Fibroblast of pulmonary artery (primary cell): ENCODE results near the gene SURF6.
"Not testable (repeated sequence)": the region's sequence is repeated elsewhere in the genome, so short reads cannot be mapped to it uniquely, and the experiment has no call there.

Source experiments
- DNase-seq: peaks from one replicate; pipeline ENCODE4 v3.0.0-alpha.2; 2010; ENCODE audit warnings: low read depth
- H3K4me3 ChIP-seq: replicated peaks from 2 replicates; pipeline ENCODE4 v1.5.1; 2011; ENCODE audit warnings: low read depth, mild to moderate bottlenecking, control low read depth, low read length, moderate library complexity
- TF ChIP-seq, protein P1 (sequence below): IDR thresholded peaks from 2 replicates; pipeline ENCODE4 v1.5.1; 2011; ENCODE audit warnings: mild to moderate bottlenecking, control low read depth, low read length, inconsistent platforms; ENCODE audit errors: missing control alignments

SURF6 gene

DNA sequence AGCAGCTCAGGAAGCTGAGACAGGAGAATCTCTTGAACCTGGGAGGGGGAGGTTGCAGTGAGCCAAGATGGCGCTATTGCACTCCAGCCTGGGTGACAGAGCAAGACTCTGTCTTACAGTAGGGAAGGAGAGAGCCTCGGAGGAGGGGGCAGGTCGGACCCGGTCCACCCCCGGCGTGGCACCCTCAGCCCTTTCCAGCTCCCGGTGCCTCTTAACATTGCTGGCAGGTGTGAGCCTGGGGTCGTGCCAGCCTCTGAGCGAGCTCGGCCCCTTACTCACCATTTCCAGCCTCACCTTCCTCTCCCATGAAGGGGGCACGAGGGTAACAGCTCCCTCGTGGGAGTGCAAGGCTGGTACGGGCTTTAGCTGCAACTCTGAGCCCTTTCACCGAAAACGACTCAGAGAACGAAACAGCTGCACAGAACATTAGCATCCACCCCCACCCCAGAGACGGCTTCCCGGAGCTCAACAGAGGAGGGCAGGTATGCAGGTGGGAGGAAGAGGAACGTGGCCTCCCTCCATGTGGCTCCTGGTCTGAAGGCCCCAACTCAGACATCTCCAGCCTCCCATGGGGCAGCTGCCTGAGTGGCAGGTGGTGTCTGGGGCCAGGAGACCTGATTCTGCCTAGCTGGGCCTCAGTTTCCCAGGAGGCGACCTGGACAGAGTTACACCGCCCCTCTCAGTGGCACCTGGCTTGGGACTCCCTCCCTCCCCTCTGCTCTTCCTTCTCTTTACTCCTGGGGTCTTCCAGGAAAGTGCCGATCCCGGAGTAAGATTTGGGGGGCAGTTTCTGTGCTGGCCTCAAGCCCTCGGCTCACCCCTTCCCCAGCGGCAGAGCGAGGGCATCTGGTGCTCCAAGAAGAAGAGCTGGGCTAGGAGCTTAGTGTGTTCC, 32.5 kb downstream of the SURF6 start:
- TF ChIP-seq, protein P1, sequence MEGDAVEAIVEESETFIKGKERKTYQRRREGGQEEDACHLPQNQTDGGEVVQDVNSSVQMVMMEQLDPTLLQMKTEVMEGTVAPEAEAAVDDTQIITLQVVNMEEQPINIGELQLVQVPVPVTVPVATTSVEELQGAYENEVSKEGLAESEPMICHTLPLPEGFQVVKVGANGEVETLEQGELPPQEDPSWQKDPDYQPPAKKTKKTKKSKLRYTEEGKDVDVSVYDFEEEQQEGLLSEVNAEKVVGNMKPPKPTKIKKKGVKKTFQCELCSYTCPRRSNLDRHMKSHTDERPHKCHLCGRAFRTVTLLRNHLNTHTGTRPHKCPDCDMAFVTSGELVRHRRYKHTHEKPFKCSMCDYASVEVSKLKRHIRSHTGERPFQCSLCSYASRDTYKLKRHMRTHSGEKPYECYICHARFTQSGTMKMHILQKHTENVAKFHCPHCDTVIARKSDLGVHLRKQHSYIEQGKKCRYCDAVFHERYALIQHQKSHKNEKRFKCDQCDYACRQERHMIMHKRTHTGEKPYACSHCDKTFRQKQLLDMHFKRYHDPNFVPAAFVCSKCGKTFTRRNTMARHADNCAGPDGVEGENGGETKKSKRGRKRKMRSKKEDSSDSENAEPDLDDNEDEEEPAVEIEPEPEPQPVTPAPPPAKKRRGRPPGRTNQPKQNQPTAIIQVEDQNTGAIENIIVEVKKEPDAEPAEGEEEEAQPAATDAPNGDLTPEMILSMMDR, result no peak
- no peak overlapping the region for H3K4me3 ChIP-seq
- DNase-seq, result no peak

DNA sequence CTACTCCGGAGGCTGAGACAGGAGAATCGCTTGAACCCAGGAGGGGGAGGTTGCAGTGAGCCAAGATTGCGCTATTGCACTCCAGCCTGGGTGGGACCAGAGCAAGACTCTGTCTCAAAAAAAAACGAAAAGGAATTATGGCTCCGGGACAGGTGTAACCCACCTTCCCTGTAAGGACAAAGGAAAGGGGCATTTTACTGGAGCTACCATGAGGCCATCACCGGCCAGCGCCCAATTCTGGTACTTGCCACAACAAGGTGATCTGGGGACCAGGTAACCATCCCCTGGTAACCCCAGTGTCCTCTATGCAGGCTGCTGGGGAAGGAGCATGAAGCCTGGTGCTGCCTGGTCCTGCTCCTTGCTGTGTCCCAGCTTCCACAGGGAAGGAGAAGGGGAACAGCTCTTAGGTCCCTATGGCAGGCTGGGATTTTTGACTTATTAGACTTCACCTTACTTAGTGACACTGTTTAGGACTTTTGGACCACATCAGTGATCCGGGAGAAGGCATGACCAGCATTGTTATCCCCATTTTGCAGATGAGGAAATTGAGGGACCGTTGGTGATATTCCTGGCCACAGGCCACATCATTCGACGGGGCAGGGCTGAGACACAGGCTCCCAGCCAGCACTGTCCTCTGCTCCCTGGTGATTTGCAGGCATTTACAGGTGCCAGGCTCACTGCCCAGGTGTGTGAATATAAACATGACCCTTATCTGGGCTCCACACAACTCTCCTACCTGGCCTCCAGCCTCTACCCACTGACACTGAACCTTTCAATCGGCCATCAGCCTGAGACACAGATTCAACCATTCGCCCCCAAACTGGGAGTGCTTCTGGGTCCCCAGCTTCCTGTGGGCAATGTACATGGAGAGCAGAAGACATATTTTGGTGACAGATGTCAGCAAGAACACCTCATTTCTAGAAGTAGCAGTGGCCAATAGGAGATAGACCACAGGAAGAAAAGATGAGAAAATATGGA, 34.4 kb downstream of the SURF6 start:
- no peak overlapping the region for H3K4me3 ChIP-seq
- TF ChIP-seq, protein P1, result no peak
- no peak for DNase-seq

DNA sequence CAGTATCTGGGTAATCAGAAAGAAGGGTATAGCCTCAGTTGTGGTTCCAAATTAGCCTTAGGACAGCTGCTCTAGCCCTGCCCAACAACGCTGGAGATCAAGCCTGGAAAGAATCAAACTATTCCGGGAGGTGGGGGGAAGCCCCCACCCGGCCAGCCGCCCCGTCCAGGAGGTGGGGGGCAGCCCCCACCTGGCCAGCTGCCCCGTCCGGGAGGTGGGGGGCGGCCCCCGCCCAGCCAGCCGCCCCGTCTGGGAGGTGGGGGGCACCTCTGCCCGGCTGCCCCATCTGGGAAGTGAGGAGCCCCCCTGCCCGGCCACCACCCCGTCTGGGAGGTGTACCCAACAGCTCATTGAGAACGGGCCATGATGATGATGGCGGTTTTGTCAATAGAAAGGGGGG, 36.0 kb downstream of the SURF6 start:
- DNase-seq, H3K4me3 ChIP-seq: not testable (repeated sequence)

DNA sequence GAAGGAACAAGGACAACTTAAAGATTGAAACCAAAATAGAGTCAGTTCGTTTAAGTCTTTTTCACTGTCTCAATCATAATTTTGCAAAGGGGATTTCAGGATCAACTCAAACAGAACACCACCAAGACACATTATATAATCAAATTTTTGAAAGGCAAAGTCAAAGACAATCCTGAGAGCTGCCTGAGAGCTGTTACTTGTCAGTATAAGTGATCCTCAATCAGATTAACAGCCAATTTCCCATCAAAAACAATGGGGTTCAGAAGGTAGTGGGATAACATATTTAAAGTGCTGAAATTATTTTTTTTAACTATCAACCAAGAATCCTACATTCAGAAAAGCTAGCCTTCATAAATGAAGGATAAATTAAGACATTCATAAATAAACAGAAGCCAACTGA, 41.7 kb downstream of the SURF6 start:
- TF ChIP-seq, protein P1, result no peak
- no peak overlapping the region for H3K4me3 ChIP-seq
- no peak for DNase-seq

DNA sequence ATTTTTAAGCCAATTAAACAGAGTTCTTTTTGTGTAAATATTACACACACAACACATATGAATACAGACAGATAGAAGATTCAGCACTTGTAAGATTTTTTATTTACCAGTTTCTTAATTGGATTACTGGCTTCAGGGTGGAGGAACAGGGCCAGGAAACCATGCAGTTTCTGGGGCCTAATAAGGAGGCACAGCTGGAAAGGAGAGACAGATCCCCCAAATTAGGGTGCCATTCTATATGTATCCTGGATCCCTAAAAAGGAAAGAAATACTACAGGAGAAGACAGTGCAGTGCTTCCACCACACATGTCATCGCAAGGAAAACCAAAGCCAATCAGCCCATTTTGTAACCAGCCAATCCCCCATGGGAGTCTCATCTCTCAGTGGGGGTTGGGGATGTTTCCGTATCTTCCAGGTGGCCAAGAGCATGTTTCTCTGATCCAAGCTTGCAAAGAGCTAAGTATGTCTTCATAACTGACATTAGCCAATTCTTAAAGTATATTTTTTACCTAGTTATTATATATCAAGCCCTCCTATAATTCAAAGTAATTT, 45.2 kb downstream of the SURF6 start:
- TF ChIP-seq, protein P1, result no peak
- no peak for DNase-seq
- no peak overlapping the region for H3K4me3 ChIP-seq

DNA sequence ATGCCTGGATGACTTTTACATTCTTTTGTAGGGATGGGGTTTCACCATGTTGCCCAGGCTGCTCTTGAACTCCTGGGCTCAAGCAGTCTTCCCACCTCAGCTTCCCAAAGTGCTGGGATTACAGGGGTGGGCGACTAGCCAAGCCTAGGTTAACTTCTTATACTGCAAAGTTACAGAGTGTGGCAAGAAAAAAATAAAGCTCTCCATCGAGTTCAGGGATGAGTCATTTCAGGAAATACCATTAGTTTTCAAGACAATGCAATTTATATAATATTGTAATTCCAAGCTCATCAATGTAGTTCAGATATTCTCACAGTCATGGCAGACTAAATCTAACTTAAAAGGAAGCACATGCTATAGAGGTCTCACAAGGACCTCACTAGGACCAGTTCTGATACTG, 49.5 kb downstream of the SURF6 start:
- TF ChIP-seq, protein P1, result no peak
- peak; percentile 39 for DNase-seq
- H3K4me3 ChIP-seq, result no peak overlapping the region

DNA sequence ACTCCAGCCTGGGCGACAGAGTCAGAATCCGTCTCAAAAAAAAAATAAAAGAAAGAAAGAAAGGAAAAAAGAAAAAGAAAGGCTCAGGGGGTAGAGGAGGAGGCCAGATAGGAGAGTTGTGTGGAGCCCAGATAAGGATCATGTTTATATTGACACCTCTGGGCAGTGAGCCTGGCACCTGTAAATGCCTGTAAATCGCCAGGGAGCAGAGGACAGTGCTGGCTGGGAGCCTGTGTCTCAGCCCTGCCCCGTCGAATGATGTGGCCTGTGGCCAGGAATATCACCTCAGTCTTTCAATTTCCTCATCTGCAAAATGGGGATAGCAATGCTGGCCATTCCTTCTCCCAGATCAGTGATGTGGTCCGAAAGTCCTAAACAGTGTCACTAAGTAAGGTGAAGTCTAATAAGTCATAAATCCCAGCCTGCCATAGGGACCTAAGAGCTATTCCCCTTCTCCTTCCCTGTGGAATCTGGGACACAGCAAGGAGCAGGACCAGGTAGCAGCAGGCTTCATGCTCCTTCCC, 50.7 kb downstream of the SURF6 start:
- TF ChIP-seq, protein P1, result no peak
- no peak for DNase-seq
- no peak overlapping the region for H3K4me3 ChIP-seq
